ENCODE measurements around the gene FRMPD4.

- TF ChIP-seq POLR2AphosphoS5 (IDR thresholded peaks at IDR 0.05) (no peak), POLR2A (IDR thresholded peaks at IDR 0.05; ENCODE audit: low read depth) (no peak), CTCF (IDR thresholded peaks at IDR 0.05) (no peak)
Observed at GRCh38 chrX:12681047-12681446, 542.8 kb downstream of the FRMPD4 start.
